Lower leg skin (tissue), 3 donors: Measurements from ENCODE around the gene RNF125.

Experiments used
- POLR2A ChIP-seq, 2 donors: fragments of 450-650 bp; IDR thresholded peaks; one replicate each; pipeline ENCODE4 v1.6.1; 2016 to 2017; ENCODE audit warnings: antibody characterized with exemption in 2 of 2, mild to moderate bottlenecking in 1 of 2, moderate library complexity in 1 of 2
- TF ChIP-seq, protein P1 (sequence below), 3 donors: fragments of 450-650 bp; IDR thresholded peaks; one replicate each; pipeline ENCODE4 v1.5.1; 2016; ENCODE audit warnings: antibody characterized with exemption in 3 of 3, mild to moderate bottlenecking in 3 of 3, moderate library complexity in 2 of 3

DNA sequence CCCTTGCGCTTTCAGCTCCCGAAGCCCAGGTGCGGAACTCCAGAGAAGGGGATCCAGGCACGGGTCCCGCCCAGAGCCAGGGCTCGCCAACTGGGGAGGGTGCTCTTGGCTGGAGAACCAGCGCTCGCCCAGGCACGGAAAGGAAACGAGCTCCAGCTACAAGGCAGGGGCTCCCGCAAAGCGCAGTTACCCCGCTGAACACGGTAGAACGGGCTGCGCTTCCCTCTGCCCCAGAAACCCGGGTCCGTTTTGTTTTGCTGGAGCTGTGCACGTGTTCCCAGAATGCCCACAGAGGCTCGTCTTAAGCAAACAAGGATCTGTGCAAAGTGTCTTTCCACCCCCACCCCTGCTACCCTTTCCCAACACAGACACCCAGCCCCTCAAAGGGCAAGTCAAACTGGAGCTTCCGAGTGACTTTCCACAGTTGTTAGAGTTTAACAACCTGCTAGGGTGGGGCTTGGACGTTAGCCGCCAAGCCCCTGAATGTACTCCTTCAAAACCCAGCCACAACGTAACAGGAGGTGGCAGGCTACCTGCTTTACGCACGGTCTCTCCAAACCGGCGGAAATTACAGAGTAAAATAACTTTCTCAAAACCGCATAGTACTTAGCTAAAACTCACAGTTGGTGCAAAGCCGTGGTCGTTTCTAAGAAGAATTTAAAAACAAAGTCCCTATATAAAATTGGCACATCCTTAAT lies 775 bp downstream of the RNF125 start:
- TF ChIP-seq, protein P1, sequence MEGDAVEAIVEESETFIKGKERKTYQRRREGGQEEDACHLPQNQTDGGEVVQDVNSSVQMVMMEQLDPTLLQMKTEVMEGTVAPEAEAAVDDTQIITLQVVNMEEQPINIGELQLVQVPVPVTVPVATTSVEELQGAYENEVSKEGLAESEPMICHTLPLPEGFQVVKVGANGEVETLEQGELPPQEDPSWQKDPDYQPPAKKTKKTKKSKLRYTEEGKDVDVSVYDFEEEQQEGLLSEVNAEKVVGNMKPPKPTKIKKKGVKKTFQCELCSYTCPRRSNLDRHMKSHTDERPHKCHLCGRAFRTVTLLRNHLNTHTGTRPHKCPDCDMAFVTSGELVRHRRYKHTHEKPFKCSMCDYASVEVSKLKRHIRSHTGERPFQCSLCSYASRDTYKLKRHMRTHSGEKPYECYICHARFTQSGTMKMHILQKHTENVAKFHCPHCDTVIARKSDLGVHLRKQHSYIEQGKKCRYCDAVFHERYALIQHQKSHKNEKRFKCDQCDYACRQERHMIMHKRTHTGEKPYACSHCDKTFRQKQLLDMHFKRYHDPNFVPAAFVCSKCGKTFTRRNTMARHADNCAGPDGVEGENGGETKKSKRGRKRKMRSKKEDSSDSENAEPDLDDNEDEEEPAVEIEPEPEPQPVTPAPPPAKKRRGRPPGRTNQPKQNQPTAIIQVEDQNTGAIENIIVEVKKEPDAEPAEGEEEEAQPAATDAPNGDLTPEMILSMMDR (IDR thresholded peaks at IDR 0.05): no peak
- TF ChIP-seq POLR2A (IDR thresholded peaks at IDR 0.05): no peak
